Measurements from ENCODE around the gene WFDC2. TPM values are rescaled to one million over a fixed set of nuclear protein-coding genes. Genes with fewer than 3 reads are reported as not detected.

WFDC2 gene, protein sequence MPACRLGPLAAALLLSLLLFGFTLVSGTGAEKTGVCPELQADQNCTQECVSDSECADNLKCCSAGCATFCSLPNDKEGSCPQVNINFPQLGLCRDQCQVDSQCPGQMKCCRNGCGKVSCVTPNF
- not detected for polyA plus RNA-seq (2013, experiment 1 of 2; ENCODE audit: insufficient read length)
- 0.73 TPM for polyA plus RNA-seq (2013, experiment 2 of 2; ENCODE audit: insufficient read length)

DNA sequence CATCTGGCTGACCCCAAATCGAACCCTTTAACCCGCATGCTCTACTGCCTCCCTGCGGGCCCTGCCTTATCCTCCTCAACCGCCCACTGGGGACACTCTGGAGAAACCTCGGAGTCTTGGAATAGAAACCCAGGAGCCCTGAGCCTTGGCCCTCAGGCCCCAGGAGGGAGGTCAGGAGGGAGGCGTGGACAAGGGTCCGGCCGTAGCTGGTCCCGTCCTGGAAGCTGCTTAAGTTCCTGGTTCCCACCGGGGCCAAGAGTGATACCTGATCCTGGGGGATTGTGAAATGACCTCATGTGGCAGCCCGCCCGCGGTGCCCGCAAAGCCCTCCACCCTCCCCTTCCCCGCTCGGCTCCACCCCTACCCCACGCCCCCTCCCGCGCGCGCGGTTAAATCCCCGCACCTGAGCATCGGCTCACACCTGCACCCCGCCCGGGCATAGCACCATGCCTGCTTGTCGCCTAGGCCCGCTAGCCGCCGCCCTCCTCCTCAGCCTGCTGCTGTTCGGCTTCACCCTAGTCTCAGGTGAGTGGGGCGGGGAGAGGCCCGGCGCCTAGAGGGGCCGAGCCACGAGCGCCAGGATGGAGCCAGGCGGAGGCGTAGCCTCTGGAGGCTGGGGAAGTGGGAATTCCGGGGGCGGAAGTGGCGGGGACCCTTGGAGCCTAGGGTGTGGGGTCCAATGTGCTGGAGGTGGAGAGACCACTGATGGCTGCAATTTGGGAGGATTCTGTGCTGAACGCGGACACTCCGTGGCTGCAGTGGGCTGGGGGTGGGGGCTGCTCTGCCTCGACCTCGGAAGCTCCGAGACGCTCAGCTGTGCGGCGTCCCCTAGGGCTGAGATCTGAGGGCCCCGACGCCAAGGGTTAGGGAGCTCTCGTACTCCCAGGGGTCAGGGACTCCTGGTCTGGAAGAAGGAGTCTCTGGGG is at the start of gene WFDC2:
Gene WFDC2 (plus strand): TSS at position 418 of the 926 bp plus-strand sequence. CDS start 29 bp downstream, at position 447.
- DNase-seq: no peak

DNA sequence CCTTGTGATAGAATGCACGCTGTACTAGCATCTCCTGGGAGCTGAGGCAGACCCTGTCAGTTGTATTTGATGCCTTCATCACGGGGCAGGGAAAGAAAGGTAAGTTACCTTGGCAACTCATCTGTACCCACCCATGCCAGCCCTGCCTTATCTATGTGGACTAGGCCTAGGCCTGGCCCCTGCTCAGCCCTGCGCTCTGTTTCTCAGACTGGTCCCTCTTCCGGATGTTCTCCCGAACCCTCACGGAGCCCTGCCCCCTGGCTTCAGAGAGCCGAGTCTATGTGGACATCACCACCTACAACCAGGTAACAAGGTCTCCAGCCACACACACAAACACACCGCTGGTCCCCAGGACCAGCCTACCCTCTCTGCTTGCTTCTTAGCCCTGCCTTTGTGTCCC is 49.4 kb upstream of the WFDC2 start:
- DNase-seq: no peak

DNA sequence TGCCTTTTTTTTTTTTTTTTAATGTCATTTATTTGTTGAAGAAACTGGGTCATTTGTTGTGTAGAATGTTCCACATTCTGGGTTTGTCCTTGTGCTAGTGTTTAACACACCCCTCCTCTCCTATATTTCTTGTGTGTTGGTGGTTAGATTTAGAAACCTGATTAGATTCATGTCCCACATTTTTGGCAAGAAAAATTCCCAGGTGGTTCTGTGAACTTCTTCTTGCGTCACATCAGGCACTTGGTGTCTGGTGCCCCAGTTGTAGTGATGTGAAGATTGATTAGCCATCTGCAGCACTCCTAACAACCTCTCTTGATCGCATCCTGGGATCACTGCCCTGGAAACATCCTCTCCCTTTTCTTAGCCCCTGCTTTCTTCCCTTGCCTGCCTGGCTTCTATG is 45.9 kb upstream of the WFDC2 start:
- DNase-seq: no peak

DNA sequence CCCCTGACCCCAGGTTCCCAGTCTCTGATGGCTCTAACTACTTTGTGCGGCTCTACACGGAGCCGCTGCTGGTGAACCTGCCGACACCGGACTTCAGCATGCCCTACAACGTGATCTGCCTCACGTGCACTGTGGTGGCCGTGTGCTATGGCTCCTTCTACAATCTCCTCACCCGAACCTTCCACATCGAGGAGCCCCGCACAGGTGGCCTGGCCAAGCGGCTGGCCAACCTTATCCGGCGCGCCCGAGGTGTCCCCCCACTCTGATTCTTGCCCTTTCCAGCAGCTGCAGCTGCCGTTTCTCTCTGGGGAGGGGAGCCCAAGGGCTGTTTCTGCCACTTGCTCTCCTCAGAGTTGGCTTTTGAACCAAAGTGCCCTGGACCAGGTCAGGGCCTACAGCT is 44.0 kb upstream of the WFDC2 start:
- DNase-seq: no peak

DNA sequence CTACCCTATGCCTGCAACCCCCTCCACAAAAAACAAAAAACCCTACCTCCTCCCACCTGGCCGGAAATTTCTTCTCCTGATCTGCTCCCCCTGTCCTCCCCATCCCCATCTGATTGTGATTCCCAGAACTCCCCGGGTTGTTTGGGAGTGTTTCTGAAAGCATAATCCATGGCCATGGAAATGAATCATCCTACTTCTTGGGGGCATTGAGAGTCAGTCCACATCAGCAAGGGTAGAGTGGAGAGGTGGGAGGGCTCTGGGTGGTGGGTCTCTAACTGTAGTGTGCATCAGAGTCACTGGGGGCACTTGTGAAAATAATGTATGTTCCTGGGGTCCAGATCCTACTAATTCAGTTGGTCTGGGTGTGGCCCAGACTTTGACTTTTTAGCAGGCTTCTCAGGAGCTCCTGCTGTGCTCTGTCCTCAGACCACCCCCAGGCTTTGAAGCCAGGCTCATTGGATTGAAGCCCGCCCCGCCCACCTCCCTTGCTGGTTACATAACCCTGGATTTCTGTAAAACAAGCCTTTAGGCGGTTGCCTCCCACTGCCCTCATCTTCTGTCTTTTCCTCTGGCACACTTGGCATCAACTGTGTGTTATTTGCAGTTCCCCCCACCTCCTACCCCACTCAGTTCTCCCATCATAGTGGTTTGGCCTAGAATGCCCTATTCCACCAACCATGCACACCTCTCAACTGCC is 43.1 kb upstream of the WFDC2 start:
- DNase-seq: no peak

DNA sequence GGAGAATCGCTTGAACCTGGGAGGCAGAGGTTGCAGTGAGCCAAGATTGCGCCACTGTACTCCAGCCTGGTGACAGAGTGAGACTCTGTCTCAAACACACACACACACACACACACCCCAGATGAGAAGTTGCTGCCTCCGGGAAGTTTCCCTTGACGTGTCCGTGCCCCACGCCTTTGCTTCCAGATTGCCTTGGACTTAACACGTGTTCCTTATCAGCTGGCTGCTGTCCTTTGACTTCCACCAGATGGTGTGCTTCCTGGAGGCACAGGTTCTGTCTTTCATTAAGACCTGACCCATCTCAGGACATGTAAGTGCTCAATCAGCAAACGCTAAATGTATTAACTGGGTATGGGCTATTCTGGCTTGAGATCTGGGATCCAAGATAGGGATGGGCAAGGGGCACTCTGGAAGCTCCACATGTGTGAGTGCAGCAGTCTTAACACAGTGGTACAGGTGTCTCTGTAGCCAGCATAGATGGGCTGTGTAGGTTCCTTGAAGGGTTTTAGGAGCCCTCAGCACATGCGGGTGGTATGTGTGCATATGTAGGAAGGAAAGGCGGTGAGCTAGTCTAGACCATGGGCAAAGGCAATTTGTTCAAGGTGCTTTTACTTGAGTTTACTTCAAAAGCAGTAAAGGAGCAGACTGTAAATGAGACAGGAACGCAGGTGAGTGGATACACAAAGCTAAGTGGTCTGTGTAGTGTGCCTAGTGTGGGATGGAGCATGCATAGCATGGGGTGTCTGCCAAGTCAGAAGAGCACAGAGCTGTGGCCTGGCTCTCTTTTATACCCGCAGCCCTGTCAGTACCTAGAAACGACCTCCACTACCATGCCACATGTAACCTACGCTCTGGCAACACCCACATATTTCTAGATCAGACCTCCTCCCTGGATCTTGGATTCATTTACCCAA is 42.1 kb upstream of the WFDC2 start:
- DNase-seq: no peak

DNA sequence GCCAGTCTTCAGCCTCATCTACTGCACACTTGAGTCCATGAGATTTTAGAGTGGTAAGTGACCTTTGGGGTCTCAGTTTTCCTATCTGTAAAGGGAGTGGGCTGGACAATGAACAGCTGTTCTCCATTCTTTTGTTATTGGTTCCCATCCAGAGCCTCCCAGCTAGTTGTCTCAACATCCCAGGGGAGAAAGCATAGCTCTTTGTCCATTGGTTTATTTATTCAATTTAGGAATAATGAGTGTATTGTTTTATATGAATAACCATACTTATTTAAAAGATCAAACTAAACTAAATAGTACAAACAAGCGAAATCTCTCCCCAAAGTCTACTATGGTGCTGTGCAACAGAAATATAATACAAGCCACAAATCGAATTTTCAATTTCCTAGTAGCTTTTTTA is 39.9 kb upstream of the WFDC2 start:
- no peak for DNase-seq

DNA sequence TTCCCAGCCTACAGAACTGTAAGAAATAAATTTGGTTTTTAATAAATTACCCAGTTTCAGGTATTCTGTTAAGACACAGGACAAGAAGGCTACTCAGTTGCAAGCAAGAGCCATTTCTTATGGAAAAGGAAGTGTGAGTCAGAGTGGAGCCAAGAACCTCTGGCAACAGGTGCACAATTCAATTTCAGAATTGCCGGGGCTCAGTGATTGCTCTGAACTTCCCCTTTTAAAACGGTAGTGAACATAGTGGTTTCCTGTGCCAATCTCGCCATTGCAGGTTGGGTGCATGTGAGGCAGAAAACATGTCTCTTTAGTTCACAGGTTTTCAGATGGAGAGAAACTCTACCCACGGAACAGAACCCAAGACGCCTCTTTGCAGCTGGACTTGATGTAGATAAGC is 37.3 kb upstream of the WFDC2 start:
- no peak for DNase-seq

DNA sequence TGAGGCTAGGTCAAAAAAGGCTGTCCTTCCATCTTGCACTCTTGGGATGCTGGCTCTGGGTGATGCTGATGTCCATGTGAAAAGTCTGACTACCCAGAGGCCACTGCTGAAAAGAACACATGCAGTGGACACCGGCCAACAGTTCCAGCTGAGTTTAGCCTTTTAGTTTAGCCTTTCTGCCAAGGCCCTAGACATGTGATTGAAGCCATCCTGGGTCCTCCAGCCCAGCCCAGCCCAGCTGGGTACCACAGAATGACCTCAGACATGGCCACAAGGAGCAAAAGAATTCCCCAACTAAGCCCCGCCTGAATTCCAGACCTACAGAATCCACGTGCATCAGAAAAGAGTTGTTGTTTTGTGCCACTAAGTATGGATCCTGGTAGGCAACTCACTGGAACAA is 36.2 kb upstream of the WFDC2 start:
- DNase-seq: peak; percentile 24

DNA sequence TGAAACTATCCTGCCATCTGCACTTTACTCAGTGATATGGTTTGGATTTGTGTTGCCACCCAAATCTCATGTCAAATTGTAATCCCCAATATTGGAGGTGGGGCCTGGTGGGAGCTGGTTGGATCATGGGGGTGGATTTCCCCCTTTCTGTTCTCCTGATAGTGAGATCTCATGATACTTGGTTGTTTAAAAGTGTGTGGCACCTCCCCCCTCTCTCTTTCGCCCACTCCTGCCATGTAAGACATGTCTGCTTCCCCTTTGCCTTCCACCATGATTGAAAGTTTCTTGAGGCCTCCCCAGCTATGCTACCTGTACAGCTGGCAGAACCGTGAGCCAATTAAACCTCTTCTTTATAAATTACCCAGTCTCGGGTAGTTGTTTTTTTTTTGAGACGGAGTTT is 35.6 kb upstream of the WFDC2 start:
- DNase-seq: no peak

DNA sequence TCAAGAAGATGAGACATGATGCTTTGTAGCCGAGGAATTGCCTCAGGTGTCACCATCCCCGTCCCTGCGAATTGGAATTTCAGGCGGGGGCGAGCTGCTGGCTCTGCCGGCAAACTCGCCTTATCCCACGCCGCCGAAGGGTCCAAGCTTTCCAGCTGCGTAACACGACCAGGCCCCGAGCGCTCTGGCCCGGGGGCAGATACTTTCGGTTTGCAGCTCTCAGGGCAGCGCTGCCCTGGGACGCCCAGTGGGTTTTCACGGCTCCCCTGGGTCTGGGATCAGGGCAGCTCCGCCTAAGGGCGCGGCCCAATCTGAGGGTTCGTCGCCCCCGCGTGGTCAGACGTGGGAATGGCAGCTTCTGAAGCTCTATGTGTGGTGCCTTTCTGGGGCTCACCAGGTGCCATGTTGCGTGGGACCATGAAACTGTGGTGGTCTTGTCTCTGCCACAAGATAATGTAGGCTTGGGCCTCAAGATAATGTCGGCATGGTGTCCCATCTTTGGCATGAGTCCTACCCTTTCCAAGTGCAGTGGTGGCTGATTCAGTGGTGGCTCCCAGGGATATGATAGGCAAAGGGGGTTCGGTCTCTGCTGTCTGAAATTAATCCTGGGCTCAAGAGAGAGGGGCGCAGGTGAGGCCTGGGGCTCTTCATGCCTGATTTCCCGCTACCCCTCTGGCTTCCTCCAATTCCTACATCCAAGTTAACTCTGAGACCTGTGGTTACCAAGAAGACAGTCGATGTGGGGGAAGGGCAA is 32.6 kb upstream of the WFDC2 start:
- peak; percentile 84 for DNase-seq

DNA sequence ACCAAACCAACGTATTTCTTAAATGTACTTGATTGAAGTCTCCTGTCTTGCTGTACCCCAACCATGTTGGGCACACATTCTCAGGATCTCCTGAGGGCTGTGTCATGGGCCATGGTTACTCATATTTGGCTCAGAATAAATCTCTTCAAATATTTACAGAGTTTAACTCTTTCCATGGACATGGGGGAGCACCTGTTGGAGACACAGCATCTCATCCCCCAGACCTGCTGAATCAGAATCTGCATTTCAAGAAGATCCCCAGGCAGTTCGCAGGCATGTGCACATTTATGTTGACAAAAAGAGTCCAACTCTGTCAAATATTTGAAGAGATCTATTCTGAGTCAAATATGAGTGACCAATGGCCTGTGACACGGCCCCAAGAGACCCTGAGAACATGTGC is 29.1 kb upstream of the WFDC2 start:
- DNase-seq: no peak

DNA sequence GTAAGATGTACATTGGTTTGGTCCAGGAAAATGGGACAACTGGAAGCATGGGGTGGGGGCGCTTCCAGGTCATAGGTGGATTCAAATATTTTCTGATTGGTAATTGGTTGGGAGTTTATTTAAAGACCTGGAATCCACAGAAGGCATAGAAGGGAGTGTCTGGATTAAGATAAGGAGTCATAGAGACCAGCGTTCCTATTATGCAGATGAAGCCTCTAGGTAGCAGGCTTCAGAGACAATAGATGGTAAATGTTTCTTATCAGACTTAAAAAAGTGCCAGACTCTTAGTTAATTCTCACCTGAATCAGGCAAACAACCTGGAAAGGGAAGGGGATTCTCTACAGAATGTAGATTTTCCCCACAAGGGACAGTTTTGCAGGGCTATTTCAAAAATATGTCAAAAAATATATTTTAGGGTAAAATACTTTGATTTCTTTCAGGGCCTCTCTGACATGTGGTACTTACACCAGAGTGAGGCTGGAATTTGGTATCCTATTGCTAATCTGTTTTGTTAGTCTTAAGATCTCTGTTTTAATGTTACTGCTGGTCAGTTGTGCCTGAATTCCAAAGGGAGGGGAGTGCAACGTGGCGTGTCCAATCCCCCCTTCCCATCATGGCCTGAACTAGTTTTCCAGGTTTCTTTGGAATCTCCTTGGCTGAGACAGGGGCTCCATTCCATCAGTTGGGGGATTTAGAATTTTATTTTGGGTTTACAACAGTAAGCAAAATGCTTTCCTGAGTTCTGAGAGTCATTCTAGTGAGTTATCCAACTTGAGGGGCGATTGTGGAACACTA is 28.5 kb upstream of the WFDC2 start:
- no peak for DNase-seq

DNA sequence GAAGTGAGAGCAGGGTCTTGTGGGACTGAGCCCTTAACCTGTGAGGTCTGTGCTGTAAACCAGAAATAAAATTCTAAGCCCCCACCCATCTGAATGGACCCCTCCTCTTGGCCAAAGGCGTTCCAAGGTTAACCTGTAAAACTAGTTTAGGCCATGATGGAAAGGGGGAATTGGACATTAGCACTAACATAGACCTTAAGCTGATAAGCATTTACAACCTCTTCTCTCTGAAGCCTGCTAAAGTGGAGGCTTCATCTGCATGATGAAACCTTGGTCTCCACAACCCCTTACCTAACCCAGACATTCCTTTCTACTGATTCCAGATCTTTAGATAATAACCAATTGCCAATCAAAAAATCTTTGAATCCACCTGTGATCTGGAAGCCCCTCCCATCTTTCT is 27.8 kb upstream of the WFDC2 start:
- DNase-seq: no peak

DNA sequence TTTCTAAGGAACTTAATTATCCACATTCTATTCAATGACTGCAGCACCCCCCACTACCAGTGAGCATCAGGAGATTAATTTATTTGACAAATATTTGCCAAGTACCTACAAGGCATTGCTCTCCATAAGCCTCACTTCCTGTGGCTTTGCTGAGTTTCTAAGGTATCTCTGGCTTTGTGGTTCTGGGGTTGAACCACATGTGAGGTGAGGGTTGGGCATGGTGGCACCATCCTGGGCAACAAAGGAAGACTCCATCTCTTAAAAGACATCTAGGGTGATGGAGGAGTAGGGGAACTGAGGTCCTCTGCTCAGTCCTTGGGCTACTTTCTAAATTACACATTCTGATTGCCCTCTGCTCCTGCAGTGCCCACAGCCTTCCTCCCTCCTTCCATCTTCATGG is 25.5 kb upstream of the WFDC2 start:
- no peak for DNase-seq

DNA sequence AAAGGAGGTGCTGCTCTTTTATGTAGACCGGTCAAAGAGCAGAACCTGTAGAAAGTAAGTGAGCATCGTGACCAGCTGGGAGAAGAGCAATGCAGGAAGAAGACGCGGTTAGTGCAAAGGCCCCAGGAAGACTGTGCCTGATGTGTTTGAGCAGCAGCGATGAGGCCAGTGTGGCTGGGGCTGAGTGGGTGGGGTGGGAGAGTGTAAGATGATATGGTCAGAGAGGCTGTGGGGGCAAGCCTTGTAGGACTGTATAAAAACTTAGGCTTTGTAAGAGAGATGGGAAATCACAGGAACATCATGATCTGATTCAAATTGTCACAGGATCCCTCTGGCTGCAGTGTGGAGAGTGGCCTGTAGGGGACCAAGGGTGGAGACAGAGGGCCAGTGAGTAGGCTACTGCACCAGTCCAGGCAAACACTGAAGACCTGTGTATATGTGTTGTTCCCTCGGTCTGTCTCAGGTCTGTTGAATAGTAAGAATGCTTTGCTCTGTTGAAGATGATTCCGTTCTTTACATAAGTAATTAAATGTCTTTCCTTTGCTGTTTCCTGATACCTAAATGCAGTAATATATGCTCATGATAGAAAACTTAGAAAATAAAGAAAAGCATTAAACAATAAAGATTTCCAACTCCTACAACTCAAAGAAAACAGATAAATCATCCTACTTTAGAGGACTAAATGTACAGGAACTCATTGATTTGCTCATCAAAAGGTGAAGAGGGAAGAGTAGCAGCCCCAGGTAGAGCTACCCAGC is 23.6 kb upstream of the WFDC2 start:
- DNase-seq: peak; percentile 15

DNA sequence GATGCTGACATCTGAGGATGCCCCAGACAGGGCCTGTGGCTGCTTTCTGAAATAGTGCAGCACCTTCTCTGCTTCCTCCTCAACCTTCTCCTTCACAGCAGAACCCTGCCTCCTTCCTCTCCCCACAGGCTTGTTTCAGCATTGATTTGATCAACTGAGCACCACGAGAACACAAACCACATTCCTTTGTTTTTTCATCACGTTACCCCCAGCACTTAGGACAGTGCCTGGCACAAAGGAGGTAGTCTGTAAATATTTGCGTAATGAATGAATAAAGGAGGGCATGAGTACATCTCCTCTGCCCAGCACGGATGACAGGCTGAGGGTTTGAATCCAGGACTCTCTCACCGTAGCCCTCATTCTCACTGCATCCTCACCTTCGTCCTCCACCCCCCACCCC is 21.3 kb upstream of the WFDC2 start:
- DNase-seq: no peak

DNA sequence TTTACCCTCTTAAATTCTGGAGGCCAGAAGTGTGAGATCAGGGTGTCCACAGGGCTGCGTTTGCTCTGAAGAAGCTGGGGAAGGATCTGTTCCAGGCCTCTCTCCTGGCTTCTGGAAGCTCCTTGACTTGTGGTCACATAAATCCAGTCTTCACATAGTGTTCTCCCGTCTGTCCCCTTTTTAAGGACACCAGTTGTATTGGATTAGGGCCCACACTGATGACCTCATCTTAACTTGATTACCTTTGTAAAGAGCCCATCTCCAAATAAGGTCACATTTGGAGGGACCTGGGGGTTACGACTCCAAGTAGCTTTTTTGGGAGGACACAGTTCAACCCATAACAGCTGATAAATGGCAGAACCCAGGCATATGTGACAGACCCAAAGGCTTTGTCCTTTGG is 20.0 kb upstream of the WFDC2 start:
- DNase-seq: no peak

DNA sequence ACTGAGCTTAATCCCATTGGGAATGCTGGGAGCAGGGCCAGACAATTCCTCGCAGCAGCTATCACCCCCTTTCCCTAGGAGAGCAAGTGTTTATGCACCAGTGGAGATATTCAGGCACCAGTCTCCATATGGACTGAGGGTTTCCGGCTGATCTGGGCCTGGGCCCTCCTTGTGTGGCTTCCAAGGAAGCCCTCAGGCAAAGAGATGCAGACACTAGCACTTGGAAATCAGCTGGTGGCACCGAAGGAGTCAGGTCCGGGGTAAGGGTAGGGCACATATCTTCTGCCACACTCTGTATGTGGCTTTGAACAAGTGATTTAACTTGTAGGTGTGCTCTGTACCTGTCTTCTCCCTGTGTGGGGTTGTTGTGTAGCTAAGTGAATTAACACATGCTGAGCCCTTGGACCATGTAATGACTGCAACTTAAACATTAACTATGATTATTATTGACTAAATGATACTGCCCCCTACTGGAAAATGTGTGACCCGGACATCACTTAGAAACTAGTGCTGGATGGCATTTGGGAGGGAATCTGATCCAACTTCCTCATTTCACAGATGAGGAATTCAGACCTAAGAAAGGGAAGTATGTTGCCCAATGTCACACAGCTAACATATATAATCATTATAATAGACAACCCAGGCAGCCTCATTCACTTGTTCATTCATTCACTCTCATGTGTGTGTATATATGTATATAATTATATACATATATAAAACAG is 19.3 kb upstream of the WFDC2 start:
- peak; percentile 45 for DNase-seq
